Ishikawa (cell line): ENCODE measurements around the gene INPP5F.
A peak's percentile ranks its signal among the peaks of the same experiment; 100 is the strongest.

ENCODE experiments used
- CEBPB ChIP-seq: IDR thresholded peaks from 2 replicates; pipeline ENCODE4 v1.6.1; 2012
- CREB1 ChIP-seq: IDR thresholded peaks from 2 replicates; pipeline ENCODE4 v1.6.1; 2012; ENCODE audit warnings: low read depth
- EGR1 ChIP-seq: IDR thresholded peaks from 2 replicates; pipeline ENCODE4 v1.6.1; 2012
- EP300 ChIP-seq: IDR thresholded peaks from 2 replicates; pipeline ENCODE4 v1.6.1; 2012; ENCODE audit warnings: borderline replicate concordance
- FOXM1 ChIP-seq: IDR thresholded peaks from 2 replicates; pipeline ENCODE4 v1.6.1; 2012; ENCODE audit warnings: low read depth, borderline replicate concordance
- MAX ChIP-seq: IDR thresholded peaks from 2 replicates; pipeline ENCODE4 v1.6.1; 2012
- NFIC ChIP-seq: IDR thresholded peaks from 2 replicates; pipeline ENCODE4 v1.6.1; 2012
- RAD21 ChIP-seq: IDR thresholded peaks from 2 replicates; pipeline ENCODE4 v1.6.1; 2012; ENCODE audit warnings: low read depth
- REST ChIP-seq: IDR thresholded peaks from 2 replicates; pipeline ENCODE4 v1.6.1; 2012; ENCODE audit warnings: low read depth, mild to moderate bottlenecking
- TAF1 ChIP-seq: IDR thresholded peaks from 2 replicates; pipeline ENCODE4 v1.6.1; 2012; ENCODE audit warnings: low read depth, mild to moderate bottlenecking
- TCF12 ChIP-seq: IDR thresholded peaks from 2 replicates; pipeline ENCODE4 v1.6.1; 2012; ENCODE audit warnings: low read depth
- TEAD4 ChIP-seq: IDR thresholded peaks from 2 replicates; pipeline ENCODE4 v1.6.1; 2012
- YY1 ChIP-seq: IDR thresholded peaks from 2 replicates; pipeline ENCODE4 v1.6.1; 2012; ENCODE audit warnings: low read depth
- ZBTB7A ChIP-seq: IDR thresholded peaks from 2 replicates; pipeline ENCODE4 v1.6.1; 2012; ENCODE audit warnings: low read depth
- TF ChIP-seq, protein P1 (sequence below): IDR thresholded peaks from 2 replicates; pipeline ENCODE4 v1.6.1; 2012

The INPP5F gene

GRCh38 chr10:119754085-119754484, 28.2 kb downstream of the INPP5F start:
- TF ChIP-seq EGR1, result no peak
- peak; percentile 71 for TF ChIP-seq NFIC
- TF ChIP-seq MAX, result no peak

DNA sequence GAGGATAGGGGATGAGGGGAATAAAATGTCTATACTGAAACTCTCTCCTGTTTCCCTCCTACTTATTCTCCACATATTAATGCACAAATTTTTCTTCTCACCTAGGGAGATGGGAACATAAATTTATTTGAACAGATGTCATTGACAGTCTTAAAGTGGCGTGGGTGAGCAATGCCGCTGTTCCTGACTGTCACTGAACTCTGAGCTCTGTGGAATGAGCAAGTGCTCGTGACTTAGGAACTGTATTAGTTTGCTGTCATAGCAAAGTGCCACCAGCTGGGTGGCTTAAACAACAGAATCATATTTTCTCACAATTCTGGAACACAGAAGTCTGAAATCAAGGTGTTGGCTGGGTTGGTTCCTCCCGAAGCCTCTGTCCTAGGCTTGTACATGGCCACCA, 29.1 kb downstream of the INPP5F start:
- no peak for TF ChIP-seq ZBTB7A
- no peak for TF ChIP-seq YY1
- no peak for TF ChIP-seq CREB1
- no peak for TF ChIP-seq TAF1
- no peak for TF ChIP-seq TCF12
- no peak for TF ChIP-seq REST
- TF ChIP-seq NFIC, result no peak
- TF ChIP-seq EGR1, result no peak
- no peak for TF ChIP-seq TEAD4

DNA sequence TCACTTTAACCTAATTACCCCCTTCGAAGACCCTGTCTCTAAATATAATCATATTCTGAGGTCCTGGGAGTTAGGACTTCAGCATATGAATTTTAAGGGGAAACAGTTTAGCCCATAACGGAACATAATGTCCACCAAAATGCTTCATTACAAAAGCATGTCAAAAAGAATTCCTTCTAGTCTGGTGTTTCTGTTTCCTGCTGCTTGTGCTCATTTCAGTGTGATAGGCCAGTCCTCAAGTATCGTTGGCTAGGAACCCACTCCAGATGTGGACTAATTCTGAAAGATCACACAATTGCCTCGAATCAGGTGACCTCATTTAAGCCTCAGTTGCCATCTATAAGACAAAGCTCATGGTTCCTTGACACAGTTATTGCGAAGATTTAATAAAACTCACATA, 29.6 kb downstream of the INPP5F start:
- TF ChIP-seq TAF1, result no peak
- no peak for TF ChIP-seq EP300
- TF ChIP-seq FOXM1, result no peak

DNA sequence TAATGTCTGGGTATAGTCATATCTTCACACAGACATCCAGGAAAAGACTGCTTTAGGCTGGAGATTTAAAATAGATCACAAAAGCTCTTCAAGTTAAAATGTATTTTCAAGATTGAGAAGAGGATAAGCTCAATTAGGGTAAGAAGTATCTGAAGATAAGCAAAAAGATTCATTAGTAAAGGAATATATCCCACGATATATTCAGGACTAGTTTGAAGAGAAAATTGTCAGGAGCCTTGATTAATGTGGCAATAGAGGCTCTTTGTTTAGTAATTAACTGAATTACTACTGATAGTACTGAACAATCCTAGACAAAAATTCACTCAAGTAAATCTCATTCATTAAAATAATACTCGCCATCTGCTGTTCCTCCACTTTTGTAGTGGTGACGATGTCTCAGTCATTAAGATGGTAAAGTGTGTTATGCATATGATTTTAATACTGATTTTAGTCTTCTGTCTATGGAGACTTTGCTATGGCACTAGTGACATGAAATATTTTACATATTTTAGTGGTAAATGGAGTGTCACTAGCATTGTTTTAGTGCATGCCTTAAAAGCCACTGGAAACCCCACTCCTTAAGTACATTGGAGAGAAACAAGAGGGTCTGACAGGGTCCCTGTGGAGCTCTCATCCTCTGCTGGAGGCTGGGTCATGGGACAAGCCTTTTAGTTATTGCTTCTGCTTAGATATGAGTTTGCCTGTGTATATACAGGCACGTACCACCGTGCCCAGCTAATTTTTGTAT, 32.8 kb downstream of the INPP5F start:
- no peak for TF ChIP-seq YY1
- no peak for TF ChIP-seq NFIC
- TF ChIP-seq, protein P1, sequence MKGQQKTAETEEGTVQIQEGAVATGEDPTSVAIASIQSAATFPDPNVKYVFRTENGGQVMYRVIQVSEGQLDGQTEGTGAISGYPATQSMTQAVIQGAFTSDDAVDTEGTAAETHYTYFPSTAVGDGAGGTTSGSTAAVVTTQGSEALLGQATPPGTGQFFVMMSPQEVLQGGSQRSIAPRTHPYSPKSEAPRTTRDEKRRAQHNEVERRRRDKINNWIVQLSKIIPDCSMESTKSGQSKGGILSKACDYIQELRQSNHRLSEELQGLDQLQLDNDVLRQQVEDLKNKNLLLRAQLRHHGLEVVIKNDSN, result no peak
- no peak for TF ChIP-seq EP300
- TF ChIP-seq ZBTB7A, result no peak
- TF ChIP-seq MAX, result no peak
- TF ChIP-seq FOXM1, result no peak
- no peak for TF ChIP-seq RAD21
- TF ChIP-seq CREB1, result no peak
- TF ChIP-seq TCF12, result no peak
- TF ChIP-seq TEAD4, result no peak
- TF ChIP-seq REST, result no peak
- TF ChIP-seq TAF1, result no peak

GRCh38 chr10:119759832-119760231, 34.0 kb downstream of the INPP5F start:
- TF ChIP-seq TEAD4, result no peak
- TF ChIP-seq CEBPB, result no peak
- TF ChIP-seq, protein P1, result no peak
- no peak for TF ChIP-seq RAD21
- no peak for TF ChIP-seq TCF12
- no peak for TF ChIP-seq CREB1
- TF ChIP-seq TAF1, result no peak
- no peak for TF ChIP-seq REST
- no peak for TF ChIP-seq FOXM1
- TF ChIP-seq YY1, result no peak
- no peak for TF ChIP-seq EP300
- no peak for TF ChIP-seq NFIC
- TF ChIP-seq ZBTB7A, result no peak
- no peak for TF ChIP-seq EGR1
- TF ChIP-seq MAX, result no peak
